DND-41 (cell line): ENCODE measurements around the gene CRTC3.
A peak's percentile ranks its signal among the peaks of the same experiment; 100 is the strongest.

ENCODE experiments used
- ATAC-seq: fragments of 200-7000 bp; cut with Tn5 transposase; 3 replicates; pipeline ENCODE4 v1.9.1; 2021; ENCODE audit warnings: low read depth; ENCODE audit not compliant: insufficient read depth
- DNase-seq: peaks from one replicate; pipeline ENCODE4 v3.0.0-alpha.2; 2020
- H2AFZ ChIP-seq: 2 replicates; pipeline ENCODE4 v1.6.0; 2012; ENCODE audit warnings: low read depth, low read length
- H3K27ac ChIP-seq: 2 replicates; pipeline ENCODE4 v1.5.1; 2012; ENCODE audit warnings: low read length, inconsistent platforms
- H3K27me3 ChIP-seq: fragments of 200-600 bp; sonication (generic); 2 replicates; pipeline ENCODE4 v1.6.0; 2012; ENCODE audit warnings: low read length, mild to moderate bottlenecking, inconsistent platforms; ENCODE audit not compliant: insufficient read depth, poor library complexity
- H3K36me3 ChIP-seq: 2 replicates; pipeline ENCODE4 v1.5.1; 2012; ENCODE audit warnings: low read length, inconsistent platforms; ENCODE audit not compliant: insufficient read depth
- H3K4me1 ChIP-seq: 2 replicates; pipeline ENCODE4 v1.5.1; 2012; ENCODE audit warnings: mild to moderate bottlenecking, low read length; ENCODE audit not compliant: insufficient read depth
- H3K4me2 ChIP-seq: 2 replicates; pipeline ENCODE4 v1.6.0; 2012; ENCODE audit warnings: mild to moderate bottlenecking, moderate library complexity, low read length, inconsistent platforms; ENCODE audit not compliant: insufficient read depth
- H3K4me3 ChIP-seq, 2 experiments: fragments of 200-600 bp in 1 of 2; shearing (Covaris generic) in 1 of 2; 2 replicates each; pipeline ENCODE4 v1.5.1; 2012 to 2016; ENCODE audit warnings: inconsistent platforms in 2 of 2, low read length in 2 of 2, mild to moderate bottlenecking in 2 of 2, low read depth in 1 of 2, moderate library complexity in 1 of 2
- H3K79me2 ChIP-seq: 2 replicates; pipeline ENCODE4 v1.6.0; 2012; ENCODE audit warnings: low read length, inconsistent platforms; ENCODE audit not compliant: insufficient read depth
- H3K9ac ChIP-seq: 2 replicates; pipeline ENCODE4 v1.6.0; 2012; ENCODE audit warnings: low read depth, mild to moderate bottlenecking, inconsistent platforms, low read length, moderate library complexity
- H3K9me3 ChIP-seq: 2 replicates; pipeline ENCODE4 v1.5.1; 2012; ENCODE audit warnings: low read length, moderate library complexity, mild to moderate bottlenecking, inconsistent platforms; ENCODE audit not compliant: insufficient read depth, severe bottlenecking
- H4K20me1 ChIP-seq: 2 replicates; pipeline ENCODE4 v1.6.0; 2012; ENCODE audit warnings: low read length; ENCODE audit not compliant: insufficient read depth
- EZH2 ChIP-seq: IDR thresholded peaks from 3 replicates; pipeline ENCODE4 v1.6.1; 2012; ENCODE audit warnings: borderline replicate concordance, low read depth, mild to moderate bottlenecking, moderate library complexity, low read length, inconsistent platforms; ENCODE audit not compliant: severe bottlenecking
- TF ChIP-seq, protein P1 (sequence below): IDR thresholded peaks from 2 replicates; pipeline ENCODE4 v1.5.1; 2012; ENCODE audit warnings: borderline replicate concordance, low read length, moderate library complexity, mild to moderate bottlenecking; ENCODE audit not compliant: poor library complexity, severe bottlenecking; ENCODE audit errors: extremely low read depth

The CRTC3 gene

GRCh38 chr15:90581771-90582352, 52.1 kb downstream of the CRTC3 start:
- TF ChIP-seq EZH2: no peak
- TF ChIP-seq, protein P1, sequence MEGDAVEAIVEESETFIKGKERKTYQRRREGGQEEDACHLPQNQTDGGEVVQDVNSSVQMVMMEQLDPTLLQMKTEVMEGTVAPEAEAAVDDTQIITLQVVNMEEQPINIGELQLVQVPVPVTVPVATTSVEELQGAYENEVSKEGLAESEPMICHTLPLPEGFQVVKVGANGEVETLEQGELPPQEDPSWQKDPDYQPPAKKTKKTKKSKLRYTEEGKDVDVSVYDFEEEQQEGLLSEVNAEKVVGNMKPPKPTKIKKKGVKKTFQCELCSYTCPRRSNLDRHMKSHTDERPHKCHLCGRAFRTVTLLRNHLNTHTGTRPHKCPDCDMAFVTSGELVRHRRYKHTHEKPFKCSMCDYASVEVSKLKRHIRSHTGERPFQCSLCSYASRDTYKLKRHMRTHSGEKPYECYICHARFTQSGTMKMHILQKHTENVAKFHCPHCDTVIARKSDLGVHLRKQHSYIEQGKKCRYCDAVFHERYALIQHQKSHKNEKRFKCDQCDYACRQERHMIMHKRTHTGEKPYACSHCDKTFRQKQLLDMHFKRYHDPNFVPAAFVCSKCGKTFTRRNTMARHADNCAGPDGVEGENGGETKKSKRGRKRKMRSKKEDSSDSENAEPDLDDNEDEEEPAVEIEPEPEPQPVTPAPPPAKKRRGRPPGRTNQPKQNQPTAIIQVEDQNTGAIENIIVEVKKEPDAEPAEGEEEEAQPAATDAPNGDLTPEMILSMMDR: no peak
- no peaks in the 10 kb centered on the region; the same call in 1 of the 2 replicates for H4K20me1 ChIP-seq

GRCh38 chr15:90582553-90582952, 52.8 kb downstream of the CRTC3 start:
- Histone ChIP-seq H4K20me1 (peaks cover 2% of the 10 kb centered on the region; the same call in 1 of the 2 replicates), H3K4me1 (no peaks in the 10 kb centered on the region), H3K27ac (no peak overlapping the region), H3K4me3 (no peak overlapping the region), H3K9me3 (no peaks in the 10 kb centered on the region), H3K27me3 (no peaks in the 10 kb centered on the region), H2AFZ (no peak overlapping the region), H3K36me3 (no peaks in the 10 kb centered on the region; the same call in 1 of the 2 replicates), H3K9ac (no peak overlapping the region), H3K79me2 (peaks cover 15% of the 10 kb centered on the region; the same call in 1 of the 2 replicates), H3K4me2 (no peak overlapping the region)
- no peak for TF ChIP-seq EZH2
- TF ChIP-seq, protein P1: no peak
- DNase-seq: no peak
- ATAC-seq: no peak

More at GRCh38 chr15:90581771-90582352, 52.1 kb downstream of the CRTC3 start:
- H3K4me3 ChIP-seq: no peak overlapping the region
- H2AFZ ChIP-seq: no peak overlapping the region
- no peak overlapping the region for H3K9ac ChIP-seq
- H3K4me1 ChIP-seq: no peaks in the 10 kb centered on the region
- ATAC-seq (peak; percentile 60), DNase-seq (peak; percentile 15)
- no peaks in the 10 kb centered on the region for H3K9me3 ChIP-seq
- no peak overlapping the region for H3K4me2 ChIP-seq
- H3K79me2 ChIP-seq: peaks cover 16% of the 10 kb centered on the region; the same call in 1 of the 2 replicates
- no peaks in the 10 kb centered on the region for H3K27me3 ChIP-seq
- no peaks in the 10 kb centered on the region; the same call in 1 of the 2 replicates for H3K36me3 ChIP-seq
- H3K27ac ChIP-seq: no peak overlapping the region

DNA sequence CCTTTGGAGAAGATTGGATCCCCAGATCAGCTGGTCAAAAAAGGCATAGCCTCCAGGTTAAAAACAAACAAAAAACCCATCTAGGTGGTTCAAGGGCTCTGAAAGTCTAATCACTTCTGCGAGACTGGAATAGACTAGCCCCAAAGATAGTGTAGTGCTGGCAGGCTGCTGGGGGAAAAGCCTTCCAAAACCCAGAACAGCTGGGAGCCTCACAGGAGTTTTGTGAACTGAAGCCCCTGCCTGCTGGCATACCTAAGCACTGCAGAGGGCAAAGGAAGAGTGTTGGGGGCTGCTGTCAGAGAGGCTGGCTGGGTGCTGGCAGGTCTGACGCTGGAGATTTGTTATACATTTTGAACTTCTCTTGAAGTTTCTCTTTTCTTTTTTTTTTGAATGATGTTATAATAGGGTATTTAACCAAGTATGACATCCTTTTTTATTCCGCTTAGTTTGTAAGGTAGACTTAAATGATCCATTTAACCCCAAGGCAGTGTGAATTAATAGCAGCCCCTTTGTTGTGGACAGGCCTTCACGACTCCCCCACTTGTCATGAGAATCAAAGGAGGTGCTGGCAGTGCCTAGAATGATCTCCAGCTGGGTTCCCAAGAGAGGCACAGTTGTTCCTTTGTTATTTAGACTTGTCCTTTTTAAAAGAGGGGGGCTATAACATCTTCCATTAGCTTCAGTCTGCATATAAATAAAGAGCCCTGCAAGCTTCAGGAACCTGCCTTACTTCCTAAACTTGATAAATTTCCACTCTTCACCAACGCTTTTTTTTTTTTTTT, 53.9 kb downstream of the CRTC3 start:
- ATAC-seq: 0 out of 3 replicates have a peak, but pooled peaks have one; percentile 24
- Histone ChIP-seq H3K36me3 (peaks cover 4% of the 10 kb centered on the region; the same call in 1 of the 2 replicates), H3K9ac (no peak overlapping the region), H4K20me1 (peaks cover 2% of the 10 kb centered on the region; the same call in 1 of the 2 replicates), H3K4me2 (no peak overlapping the region), H3K27me3 (no peaks in the 10 kb centered on the region), H3K9me3 (no peaks in the 10 kb centered on the region), H3K27ac (no peak overlapping the region), H3K4me1 (no peaks in the 10 kb centered on the region), H3K79me2 (peaks cover 11% of the 10 kb centered on the region; the same call in 1 of the 2 replicates), H3K4me3 (no peak overlapping the region), H2AFZ (no peak overlapping the region)
- no peak for TF ChIP-seq EZH2
- TF ChIP-seq, protein P1: no peak
- no peak for DNase-seq
